NCI-H345 treated with DMSO at 0.1 percent for 48 hours (cell line): ENCODE results near the gene SLC29A1.
"Not testable (repeated sequence)": the region's sequence is repeated elsewhere in the genome, so short reads cannot be mapped to it uniquely, and the experiment has no call there.

Source experiments
- DNase-seq: peaks from one replicate; lab custom pipeline; 2025; ENCODE audit not compliant: unreplicated experiment; lab: John Stamatoyannopoulos, UW

Gene SLC29A1

GRCh38 chr6:44221291-44221960, 2.0 kb upstream of the SLC29A1 start:
- peak; percentile 20 for DNase-seq

GRCh38 chr6:44221961-44222335, 1.4 kb upstream of the SLC29A1 start:
- DNase-seq: no peak

GRCh38 chr6:44222486-44223318, 693 bp upstream of the SLC29A1 start:
- DNase-seq: no peak

- no peak for DNase-seq
Measured at GRCh38 chr6:44224029-44224964, 902 bp downstream of the SLC29A1 start.

GRCh38 chr6:44224965-44225305, 1.5 kb downstream of the SLC29A1 start:
- no peak for DNase-seq

GRCh38 chr6:44225579-44226325, 2.4 kb downstream of the SLC29A1 start:
- DNase-seq: peak; percentile 16

GRCh38 chr6:44226368-44227147, 3.2 kb downstream of the SLC29A1 start:
- no peak for DNase-seq

- DNase-seq: no peak
Measured at GRCh38 chr6:44227148-44227793, 3.9 kb downstream of the SLC29A1 start.

GRCh38 chr6:44228031-44228430, 4.6 kb downstream of the SLC29A1 start:
- no peak for DNase-seq

GRCh38 chr6:44228433-44228832, 5.0 kb downstream of the SLC29A1 start:
- DNase-seq: no peak

GRCh38 chr6:44228836-44229235, 5.4 kb downstream of the SLC29A1 start:
- DNase-seq: no peak

- no peak for DNase-seq
Measured at GRCh38 chr6:44229376-44230033, 6.1 kb downstream of the SLC29A1 start.

GRCh38 chr6:44230034-44230675, 6.8 kb downstream of the SLC29A1 start:
- DNase-seq: no peak

GRCh38 chr6:44231426-44231825, 8.0 kb downstream of the SLC29A1 start:
- not testable (repeated sequence) for DNase-seq

- DNase-seq: no peak
Measured at GRCh38 chr6:44232676-44233566, 9.5 kb downstream of the SLC29A1 start.

GRCh38 chr6:44233567-44234100, 10.2 kb downstream of the SLC29A1 start:
- no peak for DNase-seq
